NCI-H2107 treated with DMSO at 0.1 percent for 48 hours (cell line): Measurements from ENCODE around the gene GPR137B.
"Not testable (repeated sequence)": the region's sequence is repeated elsewhere in the genome, so short reads cannot be mapped to it uniquely, and the experiment has no call there.

Source experiments
- DNase-seq: peaks from one replicate; lab custom pipeline; 2025; ENCODE audit not compliant: unreplicated experiment; lab: John Stamatoyannopoulos, UW

The GPR137B gene

GRCh38 chr1:236186471-236186870, 44.1 kb downstream of the GPR137B start:
- DNase-seq: not testable (repeated sequence)

- not testable (repeated sequence) for DNase-seq
Measured at GRCh38 chr1:236188084-236188483, 45.7 kb downstream of the GPR137B start.

- no peak for DNase-seq
Measured at GRCh38 chr1:236193184-236193583, 50.8 kb downstream of the GPR137B start.

- DNase-seq: no peak
Measured at GRCh38 chr1:236200925-236201324, 58.6 kb downstream of the GPR137B start.

GRCh38 chr1:236201786-236202185, 59.4 kb downstream of the GPR137B start:
- no peak for DNase-seq

GRCh38 chr1:236204039-236204438, 61.7 kb downstream of the GPR137B start:
- DNase-seq: no peak

- DNase-seq: no peak
Measured at GRCh38 chr1:236204656-236205055, 62.3 kb downstream of the GPR137B start.

- DNase-seq: no peak
Measured at GRCh38 chr1:236206548-236206947, 64.2 kb downstream of the GPR137B start.

- DNase-seq: no peak
Measured at GRCh38 chr1:236207121-236207520, 64.8 kb downstream of the GPR137B start.

GRCh38 chr1:236207569-236207968, 65.2 kb downstream of the GPR137B start:
- no peak for DNase-seq

- no peak for DNase-seq
Measured at GRCh38 chr1:236209185-236209584, 66.8 kb downstream of the GPR137B start.

- no peak for DNase-seq
Measured at GRCh38 chr1:236209713-236210112, 67.4 kb downstream of the GPR137B start.

GRCh38 chr1:236211815-236212214, 69.5 kb downstream of the GPR137B start:
- no peak for DNase-seq

- DNase-seq: no peak
Measured at GRCh38 chr1:236213534-236213933, 71.2 kb downstream of the GPR137B start.

GRCh38 chr1:236214761-236215160, 72.4 kb downstream of the GPR137B start:
- DNase-seq: no peak

GRCh38 chr1:236220473-236220872, 78.1 kb downstream of the GPR137B start:
- DNase-seq: no peak

- no peak for DNase-seq
Measured at GRCh38 chr1:236222632-236223031, 80.3 kb downstream of the GPR137B start.

GRCh38 chr1:236228411-236228810, 86.1 kb downstream of the GPR137B start:
- DNase-seq: no peak

GRCh38 chr1:236235116-236235515, 92.8 kb downstream of the GPR137B start:
- DNase-seq: no peak

GRCh38 chr1:236239092-236239585, 96.8 kb downstream of the GPR137B start:
- no peak for DNase-seq

GRCh38 chr1:236240675-236241074, 98.3 kb downstream of the GPR137B start:
- no peak for DNase-seq

- no peak for DNase-seq
Measured at GRCh38 chr1:236242568-236242967, 100.2 kb downstream of the GPR137B start.

GRCh38 chr1:236247286-236247685, 104.9 kb downstream of the GPR137B start:
- DNase-seq: no peak

- no peak for DNase-seq
Measured at GRCh38 chr1:236251587-236251986, 109.2 kb downstream of the GPR137B start.
